Loucy (cell line): ENCODE data around the gene FCHSD2.
"Not testable (repeated sequence)": the region's sequence is repeated elsewhere in the genome, so short reads cannot be mapped to it uniquely, and the experiment has no call there.

Source experiments
- H2AFZ ChIP-seq: fragments of 200-600 bp; sonication (generic); 2 replicates; pipeline ENCODE4 v1.6.0; 2016; ENCODE audit warnings: antibody characterized with exemption, mild to moderate bottlenecking, low read length, moderate library complexity
- H3F3A ChIP-seq: fragments of 200-600 bp; 2 replicates; pipeline ENCODE4 v1.6.0; 2016; ENCODE audit warnings: antibody characterized with exemption, low read depth, mild to moderate bottlenecking
- H3K27me3 ChIP-seq: fragments of 200-600 bp; sonication (generic); 2 replicates; pipeline ENCODE4 v1.6.1; 2014; ENCODE audit warnings: low read length, mild to moderate bottlenecking; ENCODE audit not compliant: insufficient read depth, poor library complexity, severe bottlenecking
- H3K36me3 ChIP-seq: fragments of 200-600 bp; sonication (generic); 2 replicates; pipeline ENCODE4 v1.6.1; 2016; ENCODE audit warnings: low read length; ENCODE audit not compliant: insufficient read depth
- H3K4me1 ChIP-seq: fragments of 200-600 bp; sonication (generic); 2 replicates; pipeline ENCODE4 v1.5.1; 2014; ENCODE audit warnings: low read length, mild to moderate bottlenecking; ENCODE audit not compliant: insufficient read depth, poor library complexity, severe bottlenecking
- H3K4me2 ChIP-seq: fragments of 200-600 bp; sonication (generic); 2 replicates; pipeline ENCODE4 v1.6.0; 2014; ENCODE audit warnings: antibody characterized with exemption, low read length, low read depth, mild to moderate bottlenecking; ENCODE audit not compliant: poor library complexity, severe bottlenecking
- H3K4me3 ChIP-seq: fragments of 200-600 bp; sonication (generic); 2 replicates; pipeline ENCODE4 v1.5.1; 2014; ENCODE audit warnings: low read length, mild to moderate bottlenecking, mixed read lengths; ENCODE audit not compliant: poor library complexity, severe bottlenecking
- H3K79me2 ChIP-seq: fragments of 200-600 bp; sonication (generic); 2 replicates; pipeline ENCODE4 v1.6.1; 2014; ENCODE audit warnings: low read length; ENCODE audit not compliant: insufficient read depth
- H3K9ac ChIP-seq: fragments of 200-600 bp; sonication (generic); 2 replicates; pipeline ENCODE4 v1.6.0; 2014; ENCODE audit warnings: mild to moderate bottlenecking, low read depth, low read length, moderate library complexity; ENCODE audit not compliant: poor library complexity, severe bottlenecking
- H3K9me2 ChIP-seq: fragments of 200-600 bp; sonication (generic); replicated peaks from 2 replicates; pipeline ENCODE4 v1.6.1; 2016; ENCODE audit warnings: low read depth, low read length, mixed read lengths
- H3K9me3 ChIP-seq: fragments of 200-600 bp; sonication (generic); 2 replicates; pipeline ENCODE4 v1.6.1; 2014; ENCODE audit warnings: mild to moderate bottlenecking, antibody characterized with exemption, low read length, low read depth; ENCODE audit not compliant: insufficient read depth
- H4K20me1 ChIP-seq: fragments of 200-600 bp; sonication (generic); 2 replicates; pipeline ENCODE4 v1.6.0; 2014; ENCODE audit warnings: antibody characterized with exemption, low read length, mild to moderate bottlenecking; ENCODE audit not compliant: insufficient read depth, poor library complexity, severe bottlenecking
- CTCF ChIP-seq: fragments of 200-600 bp; sonication (generic); conservative IDR thresholded peaks from 2 replicates; pipeline ENCODE4 v1.5.1; 2014; ENCODE audit warnings: mild to moderate bottlenecking, antibody characterized with exemption, low read length
- EZH2phosphoT487 ChIP-seq: fragments of 200-600 bp; IDR thresholded peaks from 2 replicates; pipeline ENCODE4 v1.6.1; 2018; ENCODE audit warnings: antibody characterized with exemption, mild to moderate bottlenecking, moderate library complexity, borderline replicate concordance

FCHSD2 gene

DNA sequence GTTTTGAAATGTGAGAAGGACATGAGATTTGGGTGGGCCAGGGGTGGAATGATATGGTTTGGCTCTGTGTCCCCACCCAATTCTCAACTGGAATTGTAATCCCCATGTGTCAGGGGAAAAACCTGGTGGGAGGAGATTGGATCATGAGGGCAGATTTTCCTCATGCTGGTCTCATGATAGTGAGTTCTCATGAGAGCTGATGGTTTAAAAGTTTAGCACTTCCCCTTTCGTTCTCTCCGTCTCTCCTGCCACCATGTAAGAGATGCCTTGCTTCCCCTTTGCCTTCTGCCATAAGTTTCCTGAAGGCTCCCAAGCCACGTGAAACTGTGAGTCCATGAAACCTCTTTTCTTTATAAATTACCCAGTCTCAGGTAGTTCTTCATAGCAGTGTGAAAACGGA is 113.5 kb downstream of the FCHSD2 start:
- Histone ChIP-seq H4K20me1 (peaks cover 26% of the 10 kb centered on the region), H3K79me2 (peaks cover 97% of the 10 kb centered on the region), H3K27me3 (no peaks in the 10 kb centered on the region), H3K9me3 (peaks cover 29% of the 10 kb centered on the region; the same call in 1 of the 2 replicates), H3K4me3 (no peak overlapping the region), H2AFZ (no peak overlapping the region), H3K9me2 (no peaks in the 10 kb centered on the region), H3K4me2 (no peak overlapping the region), H3F3A (no peaks in the 10 kb centered on the region), H3K9ac (no peak overlapping the region), H3K4me1 (no peaks in the 10 kb centered on the region), H3K36me3 (peaks cover 57% of the 10 kb centered on the region)
- TF ChIP-seq CTCF (no peak), EZH2phosphoT487 (no peak)

DNA sequence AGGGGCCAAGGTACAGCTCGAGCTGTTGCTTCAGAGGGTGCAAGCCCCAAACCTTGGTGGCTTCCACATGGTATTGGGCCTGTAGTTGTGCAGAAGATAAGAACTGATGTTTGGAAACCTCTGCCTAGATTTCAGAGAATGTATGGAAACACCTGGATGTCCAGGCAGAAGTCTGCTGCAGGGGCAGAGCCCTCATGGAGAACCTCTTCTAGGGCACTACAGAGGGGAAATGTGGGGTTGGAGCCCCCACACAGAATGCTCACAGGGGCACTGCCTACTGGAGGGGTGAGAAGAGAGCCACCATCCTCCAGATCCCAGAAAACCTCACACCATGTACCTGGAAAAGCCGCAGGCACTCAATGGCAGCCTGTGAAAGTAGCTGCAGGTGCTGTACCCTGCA is 114.3 kb downstream of the FCHSD2 start:
- Histone ChIP-seq H3K9me3 (peaks cover 29% of the 10 kb centered on the region; the same call in 1 of the 2 replicates), H3K79me2 (peaks cover 97% of the 10 kb centered on the region), H3K36me3 (peaks cover 59% of the 10 kb centered on the region), H4K20me1 (peaks cover 19% of the 10 kb centered on the region)
- not testable (repeated sequence) for H3F3A ChIP-seq, H3K27me3 ChIP-seq, H3K9ac ChIP-seq, H3K4me1 ChIP-seq, H3K4me3 ChIP-seq, H3K4me2 ChIP-seq, H3K9me2 ChIP-seq, H2AFZ ChIP-seq

DNA sequence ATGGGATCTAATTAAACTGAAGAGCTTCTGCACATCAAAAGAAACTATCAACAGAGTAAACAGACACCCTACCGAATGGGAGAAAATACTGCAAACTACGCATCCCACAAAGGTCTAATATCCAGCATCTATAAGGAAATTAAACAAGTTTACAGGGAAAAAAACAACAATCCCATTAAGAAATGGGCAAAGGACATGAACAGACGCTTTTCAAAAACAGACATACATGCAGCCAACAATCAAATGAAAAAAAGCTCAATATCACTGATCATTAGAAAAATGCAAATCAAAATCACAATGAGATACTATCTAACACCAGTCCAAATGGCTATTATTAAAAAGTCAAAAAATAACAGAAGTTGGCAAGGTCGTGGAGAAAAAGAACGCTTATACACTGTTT is 117.5 kb downstream of the FCHSD2 start:
- H3K9ac ChIP-seq = no peak overlapping the region
- no peaks in the 10 kb centered on the region for H3K9me2 ChIP-seq
- H3F3A ChIP-seq = 0 out of 2 replicates have a peak, but pooled peaks cover 1% of the 10 kb centered on the region
- H3K4me3 ChIP-seq = no peak overlapping the region
- peaks cover 54% of the 10 kb centered on the region for H3K36me3 ChIP-seq
- H3K27me3 ChIP-seq = no peaks in the 10 kb centered on the region
- H4K20me1 ChIP-seq = peaks cover 20% of the 10 kb centered on the region
- H3K4me2 ChIP-seq = no peak overlapping the region
- peaks cover 29% of the 10 kb centered on the region; the same call in 1 of the 2 replicates for H3K9me3 ChIP-seq
- no peak overlapping the region for H2AFZ ChIP-seq
- no peaks in the 10 kb centered on the region for H3K4me1 ChIP-seq
- peaks cover 94% of the 10 kb centered on the region for H3K79me2 ChIP-seq
- TF ChIP-seq CTCF (no peak), EZH2phosphoT487 (no peak)

DNA sequence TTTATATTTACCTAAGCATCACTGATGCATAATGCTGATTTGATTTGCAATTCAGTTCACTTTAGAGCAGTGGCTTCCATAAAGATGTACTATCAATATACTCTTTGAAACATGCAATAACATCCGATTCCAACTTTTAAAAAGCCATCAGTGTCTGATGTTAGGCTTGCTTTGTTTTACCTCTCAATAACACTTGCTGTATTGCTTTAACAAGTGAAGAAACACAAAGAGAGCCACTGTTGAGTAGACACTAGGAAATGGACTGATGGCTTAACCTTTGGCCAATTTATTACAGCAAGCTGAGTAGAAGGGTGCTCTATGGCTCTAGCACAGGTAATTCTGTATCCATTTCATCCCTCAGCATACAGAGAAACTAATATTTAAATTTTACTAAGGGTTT is 122.1 kb downstream of the FCHSD2 start:
- H3K4me2 ChIP-seq = no peak overlapping the region
- peaks cover 89% of the 10 kb centered on the region for H3K79me2 ChIP-seq
- H3K9me2 ChIP-seq = no peaks in the 10 kb centered on the region
- no peaks in the 10 kb centered on the region for H3K27me3 ChIP-seq
- H3K4me3 ChIP-seq = no peak overlapping the region
- 0 out of 2 replicates have a peak, but pooled peaks cover 4% of the 10 kb centered on the region for H3F3A ChIP-seq
- H3K36me3 ChIP-seq = peaks cover 19% of the 10 kb centered on the region; the same call in 1 of the 2 replicates
- no peaks in the 10 kb centered on the region for H3K4me1 ChIP-seq
- peaks cover 55% of the 10 kb centered on the region for H4K20me1 ChIP-seq
- no peak overlapping the region for H2AFZ ChIP-seq
- TF ChIP-seq CTCF = no peak
- TF ChIP-seq EZH2phosphoT487 = no peak
- no peak overlapping the region for H3K9ac ChIP-seq
- peaks cover 11% of the 10 kb centered on the region; the same call in 1 of the 2 replicates for H3K9me3 ChIP-seq
